HepG2 (cell line): Measurements from ENCODE around the gene FAM20A. TPM values are rescaled to one million over a fixed set of nuclear protein-coding genes. Genes with fewer than 3 reads are reported as not detected.

ENCODE experiments used
- ATAC-seq: fragments of 200-7000 bp; cut with Tn5 transposase; 3 replicates; pipeline ENCODE4 v1.9.1; 2020; ENCODE audit warnings: mild to moderate bottlenecking, moderate library complexity
- BruUV-seq: library from RNA; stranded (reverse); fragments of 400-500 nt; replicated peaks from 2 replicates; lab custom pipeline; 2021; lab: Mats Ljungman, UMichigan
- CTCF ChIA-PET: fragments of 300-600 bp; formaldehyde crosslinking; extraction: SDS; loops from one replicate; lab custom pipeline; 2021; ENCODE audit warnings: low total read pairs, inconsistent platforms, low intra/inter-chr PET ratio; lab: Yijun Ruan, JAX
- POLR2A ChIA-PET: fragments of 350-600 bp; sonication (Branson Sonifier 250); formaldehyde crosslinking; loops from one replicate; lab custom pipeline; 2020; ENCODE audit warnings: antibody characterized with exemption, inconsistent platforms; lab: Yijun Ruan, JAX
- DNase-seq: peaks from one replicate; pipeline ENCODE4 v3.0.0-alpha.2; 2015; ENCODE audit warnings: low spot score
- FAIRE-seq: peaks from 3 replicates; lab custom pipeline; 2011; peaks lifted over from hg19 to GRCh38; lab: Jason Lieb, UNC
- H2AFZ ChIP-seq: one replicate; pipeline ENCODE4 v1.6.1; 2011; ENCODE audit warnings: low read length, inconsistent platforms
- H3K27ac ChIP-seq: fragments of 300-600 bp; 3 replicates; pipeline ENCODE4 v1.8.0; 2011; ENCODE audit warnings: mixed run types, mild to moderate bottlenecking, mixed read lengths, low read length, inconsistent platforms; ENCODE audit not compliant: insufficient read depth; ENCODE audit errors: extremely low read length
- H3K27me3 ChIP-seq, 2 experiments: fragments of 200-600 bp in 1 of 2; 2 replicates in 1 of 2; 3 replicates in 1 of 2; pipeline versions ENCODE4 v1.6.0 to v1.8.0; 2011; ENCODE audit warnings: low read length in 2 of 2, mild to moderate bottlenecking in 2 of 2, moderate library complexity in 2 of 2, inconsistent platforms in 1 of 2; ENCODE audit not compliant: insufficient read depth in 2 of 2, control insufficient read depth in 1 of 2
- H3K36me3 ChIP-seq, 2 experiments: fragments of 200-600 bp in 1 of 2; replicated peaks in 1 of 2; 2 replicates in 1 of 2; 3 replicates in 1 of 2; pipeline versions ENCODE4 v1.5.1 to v1.8.0; 2011; ENCODE audit warnings: low read length in 2 of 2, inconsistent platforms in 1 of 2; ENCODE audit not compliant: insufficient read depth in 2 of 2, control insufficient read depth in 1 of 2
- H3K4me1 ChIP-seq: 2 replicates; pipeline ENCODE4 v1.5.1; 2012; ENCODE audit warnings: low read length, inconsistent platforms; ENCODE audit not compliant: insufficient read depth
- H3K4me2 ChIP-seq: 2 replicates; pipeline ENCODE4 v1.6.0; 2011; ENCODE audit warnings: low read depth, low read length, inconsistent platforms
- H3K4me3 ChIP-seq, 3 experiments: fragments of 200-600 bp in 1 of 3; sonication (generic), shearing (Covaris generic) in 1 of 3; replicated peaks in 1 of 3; 2 replicates each; pipeline ENCODE4 v1.5.1; 2011 to 2016; ENCODE audit warnings: low read length in 3 of 3, inconsistent platforms in 2 of 3, low read depth in 2 of 3, mild to moderate bottlenecking in 2 of 3, control low read depth in 1 of 3, mixed read lengths in 1 of 3; ENCODE audit not compliant: insufficient read depth in 1 of 3
- H3K79me2 ChIP-seq: one replicate; pipeline ENCODE4 v1.6.1; 2011; ENCODE audit warnings: low read length, inconsistent platforms; ENCODE audit not compliant: insufficient read depth
- H3K9ac ChIP-seq: 2 replicates; pipeline ENCODE4 v1.6.0; 2011; ENCODE audit warnings: mild to moderate bottlenecking, low read depth, low read length, inconsistent platforms; ENCODE audit not compliant: insufficient read depth
- H3K9me3 ChIP-seq: 2 replicates; pipeline ENCODE4 v1.5.1; 2012; ENCODE audit warnings: mild to moderate bottlenecking, low read length
- H4K20me1 ChIP-seq: 2 replicates; pipeline ENCODE4 v1.6.0; 2011; ENCODE audit warnings: inconsistent platforms, mild to moderate bottlenecking, low read length, moderate library complexity; ENCODE audit not compliant: insufficient read depth
- ATF7 ChIP-seq, 2 experiments: fragments of 450-650 bp in 1 of 2; sonication (generic) in 1 of 2; formaldehyde crosslinking in 1 of 2; IDR thresholded peaks; 2 replicates each; pipeline versions ENCODE4 v1.4.0 to v1.6.1; 2016 to 2020; ENCODE audit warnings: antibody characterized with exemption in 1 of 2, mild to moderate bottlenecking in 1 of 2, missing genetic modification reagents in 1 of 2
- KDM2A ChIP-seq: sonication (generic); formaldehyde crosslinking; IDR thresholded peaks from 2 replicates; pipeline ENCODE4 v1.4.0; 2020; ENCODE audit warnings: low read depth, missing genetic modification reagents, borderline replicate concordance
- NPAS2 ChIP-seq: sonication (generic); formaldehyde crosslinking; IDR thresholded peaks from 2 replicates; pipeline ENCODE4 v1.8.0; 2022; ENCODE audit warnings: mild to moderate bottlenecking, missing genetic modification reagents, borderline replicate concordance
- ZBTB20 ChIP-seq: sonication (generic); formaldehyde crosslinking; IDR thresholded peaks from 2 replicates; pipeline ENCODE4 v1.8.1; 2023; ENCODE audit warnings: missing genetic modification reagents, low read depth, mild to moderate bottlenecking, borderline replicate concordance
- WGBS: methylation state at CpG from one replicate; pipeline ENCODE4 v1.1.6; 2017; ENCODE audit warnings: low lambda C conversion rate; 5-methylcytosine and 5-hydroxymethylcytosine counted together
- in situ Hi-C: cut with HindIII; loops from 2 replicates; pipeline ENCODE4 v1.10.0; 2017; ENCODE audit warnings: low pct_unique_long_range_greater_than_20kb; ENCODE audit not compliant: extremely low pct_ligation_motif_present
- intact Hi-C: fragments of 100-400 bp; cut with micrococcal nuclease; formaldehyde crosslinking; loops from one replicate; pipeline ENCODE4 v1.10.0; 2022; ENCODE audit not compliant: unreplicated experiment
- polyA plus RNA-seq, 8 experiments: library from polyadenylated mRNA; depleted of rRNA in 3 of 8; stranded (reverse) in 7 of 8; unstranded in 1 of 8; fragments of >200 nt; fragmentation: Illumina TruSeq in 4 of 8; extraction: Trizol in 4 of 8; gene quantifications; 2 replicates each; pipeline versions ENCODE4 v1.2.1 to v1.2.3, GENCODE V29; 2011 to 2016; ENCODE audit warnings: low read depth in 4 of 8, missing spikeins in 1 of 8, mixed read lengths in 1 of 8; ENCODE audit not compliant: insufficient read depth in 1 of 8
- total RNA-seq, 5 experiments: library from RNA; depleted of rRNA; stranded (reverse); fragments of >200 nt; fragmentation: Illumina TruSeq; extraction: Trizol; gene quantifications; 2 replicates each; pipeline ENCODE4 v1.2.3, GENCODE V29; 2016; ENCODE audit warnings: low read depth in 1 of 5

The FAM20A gene
- total and polyA plus RNA-seq, 2 of the 13 experiments (the other 11 are each of a cell fraction or from before 2014, with no cell fraction given): 9.3 to 20.7 TPM

DNA sequence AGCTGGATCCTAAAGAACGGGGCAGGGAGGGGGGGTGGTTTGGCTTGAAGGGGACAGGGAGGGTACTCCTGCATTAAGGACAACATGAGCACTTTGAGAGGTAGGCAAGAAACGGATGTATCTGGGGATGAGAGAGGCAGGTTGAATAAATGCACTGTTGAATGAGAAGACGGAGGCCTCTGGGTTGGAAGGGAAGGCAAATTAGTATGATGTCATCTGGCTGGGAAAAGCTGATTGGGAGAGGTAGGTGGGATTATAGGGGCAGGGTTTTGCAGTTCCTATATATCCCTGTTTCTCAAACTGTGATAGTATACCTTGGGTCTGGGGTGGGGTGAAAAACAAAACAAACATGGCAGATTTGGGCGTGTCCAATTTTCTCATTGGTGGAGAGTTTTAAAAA, 44.6 kb downstream of the FAM20A start:
- H3K27me3 ChIP-seq: no peaks in the 10 kb centered on the region
- no peaks in the 10 kb centered on the region for H3K79me2 ChIP-seq
- H3K4me2 ChIP-seq: no peak overlapping the region
- intact Hi-C loops: no loop called here
- no peaks in the 10 kb centered on the region for H4K20me1 ChIP-seq
- ChIA-PET POLR2A (no interaction called here), CTCF (no interaction called here)
- H2AFZ ChIP-seq: no peak overlapping the region
- FAIRE-seq: no peak
- no TSS peak for BruUV-seq
- in situ Hi-C loops: no loop called here
- 97% methylated on average over 4 of the region's 4 CpGs for WGBS
- H3K9ac ChIP-seq: no peak overlapping the region
- no peaks in the 10 kb centered on the region; a peak in 1 of 5 replicates for H3K36me3 ChIP-seq
- no peak for DNase-seq
- peak; percentile 90 for TF ChIP-seq ATF7 (IDR thresholded peaks at IDR 0.05)
- no peak for TF ChIP-seq ATF7 (CRISPR knock-in tag; IDR thresholded peaks at IDR 0.05)
- no peak for TF ChIP-seq KDM2A (CRISPR knock-in tag)
- no peak for ATAC-seq
- H3K27ac ChIP-seq: no peak overlapping the region
- no peak overlapping the region for H3K4me3 ChIP-seq
- H3K9me3 ChIP-seq: no peaks in the 10 kb centered on the region
- no peaks in the 10 kb centered on the region for H3K4me1 ChIP-seq

DNA sequence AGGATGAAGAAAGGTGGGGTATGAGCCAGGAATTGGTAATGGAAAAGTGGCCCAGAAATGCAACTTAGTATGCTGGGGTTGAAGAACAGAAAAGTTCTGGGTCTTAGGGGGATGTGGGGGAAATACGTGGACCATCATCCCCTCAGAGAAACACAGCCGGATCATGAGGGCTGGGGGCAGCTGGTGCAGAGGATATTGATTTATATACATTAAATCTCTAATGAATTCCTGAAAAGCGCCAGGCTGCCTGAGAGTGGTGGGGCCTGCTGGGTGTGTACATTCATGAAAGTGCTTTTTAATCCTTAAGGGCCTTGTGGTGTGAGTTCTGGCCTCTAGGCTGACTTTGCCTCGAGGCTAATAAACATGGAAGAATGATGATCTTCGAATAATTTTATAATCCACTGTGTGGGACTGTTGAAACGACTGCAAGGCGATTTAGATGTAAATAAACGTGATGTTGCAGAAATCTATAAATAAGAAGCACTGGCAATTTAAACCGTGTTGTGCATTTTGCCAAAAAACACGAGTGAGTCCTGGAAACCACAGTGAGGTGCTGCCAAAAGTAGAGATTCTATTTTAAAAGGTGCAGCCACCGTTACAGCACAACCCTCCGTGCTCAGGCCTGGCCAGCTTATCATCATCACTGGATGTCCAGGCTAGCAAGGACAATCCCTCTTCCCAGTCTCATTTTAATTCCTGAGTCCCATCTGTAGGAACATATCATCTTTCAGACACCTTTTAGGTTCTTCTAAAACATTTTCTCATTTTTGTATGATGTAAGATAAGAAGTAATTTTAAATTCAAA, 56.9 kb downstream of the FAM20A start:
- WGBS: 91% methylated on average over 12 of the region's 12 CpGs
- CTCF ChIA-PET: no interaction called here
- ATAC-seq (no peak), FAIRE-seq (no peak), DNase-seq (no peak)
- no peak overlapping the region for H3K9ac ChIP-seq
- no peak overlapping the region for H2AFZ ChIP-seq
- in situ Hi-C loops: loop anchor here (5.0 kb wide), 1 partner anchor 53 kb away; no protein-coding TSS in a partner anchor
- no peaks in the 10 kb centered on the region for H4K20me1 ChIP-seq
- H3K4me3 ChIP-seq: no peak overlapping the region
- BruUV-seq: no TSS peak
- H3K79me2 ChIP-seq: no peaks in the 10 kb centered on the region
- POLR2A ChIA-PET: no interaction called here
- TF ChIP-seq ZBTB20: no peak
- 0 out of 2 replicates have a peak, but pooled peaks have one; percentile 40 for TF ChIP-seq NPAS2
- H3K9me3 ChIP-seq: no peaks in the 10 kb centered on the region
- H3K36me3 ChIP-seq: peaks cover 10 to 12% of the 10 kb centered on the region in 2 experiments; a peak in 4 of 5 replicates
- H3K4me1 ChIP-seq: no peaks in the 10 kb centered on the region
- no peaks in the 10 kb centered on the region for H3K27me3 ChIP-seq
- no peak overlapping the region for H3K27ac ChIP-seq
- intact Hi-C loops: no loop called here
- H3K4me2 ChIP-seq: no peak overlapping the region
